Liver (tissue), 9 donors: Measurements from ENCODE around the gene HOXA5. TPM values are rescaled to one million over a fixed set of nuclear protein-coding genes. Genes with fewer than 3 reads are reported as not detected.

Source experiments
- DNase-seq: peaks from one replicate; pipeline ENCODE4 v3.0.0-alpha.2; 2017; ENCODE audit warnings: low spot score
- H3K27ac ChIP-seq, 2 donors: one replicate each; pipeline ENCODE4 v1.7.0; 2013; ENCODE audit warnings: inconsistent platforms in 2 of 2, low read length in 2 of 2, control low read depth in 1 of 2, low read depth in 1 of 2, mild to moderate bottlenecking in 1 of 2
- H3K27me3 ChIP-seq, 4 donors: one replicate each; pipeline versions ENCODE4 v1.6.1 to v1.7.0; 2013; ENCODE audit warnings: low read length in 3 of 4, inconsistent platforms in 1 of 4, mild to moderate bottlenecking in 1 of 4, moderate library complexity in 1 of 4; ENCODE audit not compliant: control insufficient read depth in 4 of 4, insufficient read depth in 4 of 4
- H3K36me3 ChIP-seq, 4 donors: one replicate each; pipeline versions ENCODE4 v1.6.1 to v1.7.0; 2013; ENCODE audit warnings: low read length in 3 of 4, mild to moderate bottlenecking in 3 of 4, low read depth in 1 of 4, moderate library complexity in 1 of 4; ENCODE audit not compliant: control insufficient read depth in 4 of 4, insufficient read depth in 3 of 4
- H3K4me1 ChIP-seq, 4 donors: one replicate each; pipeline versions ENCODE4 v1.6.1 to v1.7.0; 2013; ENCODE audit warnings: low read length in 3 of 4, mild to moderate bottlenecking in 3 of 4, moderate library complexity in 1 of 4; ENCODE audit not compliant: control insufficient read depth in 4 of 4, insufficient read depth in 4 of 4
- H3K4me3 ChIP-seq, 3 donors: one replicate each; pipeline versions ENCODE4 v1.6.1 to v1.7.0; 2013; ENCODE audit warnings: low read length in 3 of 3, control low read depth in 1 of 3, low read depth in 1 of 3, mild to moderate bottlenecking in 1 of 3
- H3K9ac ChIP-seq, 2 donors: one replicate each; pipeline ENCODE4 v1.7.0; 2013; ENCODE audit warnings: low read length in 2 of 2, mild to moderate bottlenecking in 2 of 2, moderate library complexity in 2 of 2, control low read depth in 1 of 2, low read depth in 1 of 2
- H3K9me3 ChIP-seq, 4 donors: one replicate each; pipeline versions ENCODE4 v1.6.1 to v1.7.0; 2013; ENCODE audit warnings: low read length in 3 of 4; ENCODE audit not compliant: control insufficient read depth in 4 of 4
- CTCF ChIP-seq: fragments of 150-350 bp; IDR thresholded peaks from 2 replicates; pipeline ENCODE4 v1.5.1; 2017; ENCODE audit warnings: improper control_type of control experiment, low read depth, low read length; ENCODE audit not compliant: missing input control
- EGR1 ChIP-seq, 2 donors: IDR thresholded peaks; 2 replicates each; pipeline ENCODE4 v1.6.1; 2016 to 2018; ENCODE audit warnings: antibody characterized with exemption in 2 of 2, low read depth in 2 of 2
- FOXA1 ChIP-seq: IDR thresholded peaks from 2 replicates; pipeline ENCODE4 v1.6.1; 2016; ENCODE audit warnings: antibody characterized with exemption
- GABPA ChIP-seq, 2 donors: IDR thresholded peaks in 1 of 2; conservative IDR thresholded peaks in 1 of 2; 2 replicates each; pipeline ENCODE4 v1.6.1; 2016; ENCODE audit warnings: antibody characterized with exemption in 2 of 2, mild to moderate bottlenecking in 1 of 2, moderate library complexity in 1 of 2
- HNF4A ChIP-seq, 2 donors: conservative IDR thresholded peaks; 2 replicates each; pipeline ENCODE4 v1.6.1; 2016; ENCODE audit warnings: antibody characterized with exemption in 2 of 2, mild to moderate bottlenecking in 2 of 2
- HNF4G ChIP-seq: IDR thresholded peaks from 2 replicates; pipeline ENCODE4 v1.6.1; 2016; ENCODE audit warnings: antibody characterized with exemption
- JUND ChIP-seq, 2 donors: IDR thresholded peaks; 2 replicates each; pipeline ENCODE4 v1.6.1; 2016; ENCODE audit warnings: antibody characterized with exemption in 2 of 2
- MAX ChIP-seq: IDR thresholded peaks from 2 replicates; pipeline ENCODE4 v1.6.1; 2016; ENCODE audit warnings: antibody characterized with exemption
- RAD21 ChIP-seq, 2 donors: IDR thresholded peaks; 2 replicates each; pipeline ENCODE4 v1.6.1; 2016; ENCODE audit warnings: antibody characterized with exemption in 2 of 2, mild to moderate bottlenecking in 2 of 2
- REST ChIP-seq: IDR thresholded peaks from 2 replicates; pipeline ENCODE4 v1.6.1; 2016; ENCODE audit warnings: antibody characterized with exemption, mild to moderate bottlenecking
- RXRA ChIP-seq, 2 donors: IDR thresholded peaks; 2 replicates each; pipeline ENCODE4 v1.6.1; 2017 to 2018; ENCODE audit warnings: antibody characterized with exemption in 2 of 2, mild to moderate bottlenecking in 1 of 2
- SP1 ChIP-seq: IDR thresholded peaks from 2 replicates; pipeline ENCODE4 v1.6.1; 2018; ENCODE audit warnings: antibody characterized with exemption, mild to moderate bottlenecking
- TAF1 ChIP-seq: conservative IDR thresholded peaks from 2 replicates; pipeline ENCODE4 v1.6.1; 2016; ENCODE audit warnings: antibody characterized with exemption, mild to moderate bottlenecking
- YY1 ChIP-seq: IDR thresholded peaks from 2 replicates; pipeline ENCODE4 v1.6.1; 2016; ENCODE audit warnings: antibody characterized with exemption, mild to moderate bottlenecking
- ZBTB33 ChIP-seq: IDR thresholded peaks from 2 replicates; pipeline ENCODE4 v1.6.1; 2016; ENCODE audit warnings: antibody characterized with exemption
- WGBS: extraction: QIAGEN DNeasy Blood & Tissue Kit; methylation state at CpG from one replicate; pipeline ENCODE4 v1.1.7; 2013; 5-methylcytosine and 5-hydroxymethylcytosine counted together
- polyA plus RNA-seq, 2 donors: library from polyadenylated mRNA; stranded (reverse) in 1 of 2; unstranded in 1 of 2; fragments of 200-250 nt in 1 of 2; fragments of >200 nt in 1 of 2; fragmentation: Nextera tagmentation in 1 of 2; extraction: Ambion mirVana in 1 of 2; gene quantifications; one replicate each; pipeline versions ENCODE4 v1.2.1 to v1.2.3, GENCODE V29; 2013 to 2015
- total RNA-seq, 2 donors: library from RNA; depleted of rRNA; stranded (reverse); fragments of >200 nt; gene quantifications; one replicate each; pipeline ENCODE4 v1.2.3, GENCODE V29; 2014
- donor health status: healthy.
- donor health status: healthy.
- donor health status: healthy.
- donor health status: healthy.
- donor health status: healthy.

HOXA5 gene
- total and polyA plus RNA-seq, 4 donors = 0.40 to 2.1 (median 0.66) TPM

GRCh38 chr7:27144781-27145164, 1.3 kb upstream of the HOXA5 start:
- TF ChIP-seq SP1 (no peak), HNF4A (conservative IDR thresholded peaks at IDR 0.05) (no peak), CTCF (no peak), TAF1 (no peak), GABPA (IDR thresholded peaks at IDR 0.05 in 1 of 2, conservative IDR thresholded peaks at IDR 0.05 in 1 of 2) (no peak), HNF4G (no peak), REST (no peak), RAD21 (IDR thresholded peaks at IDR 0.05) (no peak), JUND (IDR thresholded peaks at IDR 0.05) (no peak), ZBTB33 (no peak), MAX (no peak), RXRA (IDR thresholded peaks at IDR 0.05) (no peak), EGR1 (IDR thresholded peaks at IDR 0.05; ENCODE audit: low read depth in 2 of 2) (no peak)
- H3K27me3 ChIP-seq = peaks cover 8 to 33% (median 18%) of the 10 kb centered on the region in 4 donors
- H3K36me3 ChIP-seq = no peaks in the 10 kb centered on the region
- peaks cover 0 to 11% (median 0%) of the 10 kb centered on the region in 4 donors for H3K9me3 ChIP-seq
- H3K9ac ChIP-seq = no peak overlapping the region
- no peak for DNase-seq
- WGBS = 11% methylated on average over 31 of the region's 31 CpGs
- H3K27ac ChIP-seq = no peak overlapping the region
- no peak overlapping the region for H3K4me3 ChIP-seq
- peaks cover 2 to 19% (median 7%) of the 10 kb centered on the region in 4 donors for H3K4me1 ChIP-seq

GRCh38 chr7:27143950-27144780, 684 bp upstream of the HOXA5 start:
- Histone ChIP-seq H3K9ac (no peak overlapping the region), H3K4me3 (peak overlapping the region in 1 of 3 donors; percentile 45), H3K27me3 (peaks cover 10 to 30% (median 18%) of the 10 kb centered on the region in 4 donors)
- TF ChIP-seq RAD21 (IDR thresholded peaks at IDR 0.05) (no peak), JUND (IDR thresholded peaks at IDR 0.05) (no peak), HNF4A (conservative IDR thresholded peaks at IDR 0.05) (no peak), EGR1 (IDR thresholded peaks at IDR 0.05; ENCODE audit: low read depth in 2 of 2) (no peak), FOXA1 (no peak), SP1 (no peak), YY1 (no peak), REST (no peak), CTCF (no peak), MAX (no peak), TAF1 (no peak)

More at GRCh38 chr7:27143950-27144780, 684 bp upstream of the HOXA5 start:
- H3K9me3 ChIP-seq = peaks cover 0 to 11% (median 0%) of the 10 kb centered on the region in 4 donors
- DNase-seq = no peak
- H3K36me3 ChIP-seq = no peaks in the 10 kb centered on the region
- no peak overlapping the region for H3K27ac ChIP-seq
- peaks cover 2 to 19% (median 10%) of the 10 kb centered on the region in 4 donors for H3K4me1 ChIP-seq
- WGBS = 25% methylated on average over 40 of the region's 40 CpGs
